MG63 (cell line): ENCODE measurements around the gene ADGRG1. TPM values are rescaled to one million over a fixed set of nuclear protein-coding genes. Genes with fewer than 3 reads are reported as not detected.

Experiments used
- DNase-seq: peaks from one replicate; pipeline ENCODE4 v3.0.0-alpha.2; 2020
- H3K27me3 ChIP-seq: fragments of 250-450 bp; sonication (Bioruptor Pico); 2 replicates; pipeline ENCODE4 v1.5.1; 2020; ENCODE audit warnings: mild to moderate bottlenecking, moderate library complexity
- H3K36me3 ChIP-seq: fragments of 250-450 bp; sonication (Bioruptor Pico); 2 replicates; pipeline ENCODE4 v1.5.1; 2020; ENCODE audit warnings: mild to moderate bottlenecking, moderate library complexity
- H3K4me3 ChIP-seq: fragments of 250-450 bp; sonication (Bioruptor Pico); 2 replicates; pipeline ENCODE4 v1.5.1; 2020; ENCODE audit warnings: mild to moderate bottlenecking, moderate library complexity
- H3K9me3 ChIP-seq: fragments of 250-450 bp; sonication (Bioruptor Pico); 2 replicates; pipeline ENCODE4 v1.5.1; 2020; ENCODE audit warnings: mild to moderate bottlenecking, moderate library complexity
- total RNA-seq: library from RNA; depleted of rRNA; stranded (reverse); fragments of >200 nt; shearing (Covaris generic); gene quantifications from 2 replicates; pipeline ENCODE4 v1.2.3, GENCODE V29; 2014; ENCODE audit warnings: low replicate concordance

The ADGRG1 gene
- total RNA-seq, 1 experiment from 2014 or later = 1.6 TPM

GRCh38 chr16:57637965-57638364, 9.5 kb downstream of the ADGRG1 start:
- Histone ChIP-seq H3K27me3 (no peaks in the 10 kb centered on the region), H3K36me3 (no peaks in the 10 kb centered on the region), H3K9me3 (no peaks in the 10 kb centered on the region), H3K4me3 (no peak overlapping the region)
- no peak for DNase-seq

- DNase-seq = no peak
- Histone ChIP-seq H3K4me3 (no peak overlapping the region), H3K36me3 (no peaks in the 10 kb centered on the region), H3K9me3 (no peaks in the 10 kb centered on the region), H3K27me3 (no peaks in the 10 kb centered on the region)
Observed at GRCh38 chr16:57638381-57638780, 10.0 kb downstream of the ADGRG1 start.

GRCh38 chr16:57639172-57639887, 10.9 kb downstream of the ADGRG1 start:
- H3K36me3 ChIP-seq = no peaks in the 10 kb centered on the region
- H3K4me3 ChIP-seq = no peak overlapping the region
- no peak for DNase-seq
- H3K27me3 ChIP-seq = no peaks in the 10 kb centered on the region
- no peaks in the 10 kb centered on the region for H3K9me3 ChIP-seq

- H3K27me3 ChIP-seq = no peaks in the 10 kb centered on the region
- H3K36me3 ChIP-seq = no peaks in the 10 kb centered on the region
- DNase-seq = no peak
- H3K4me3 ChIP-seq = no peak overlapping the region
- H3K9me3 ChIP-seq = no peaks in the 10 kb centered on the region
Observed at GRCh38 chr16:57640185-57640584, 11.8 kb downstream of the ADGRG1 start.

GRCh38 chr16:57640612-57641011, 12.2 kb downstream of the ADGRG1 start:
- Histone ChIP-seq H3K27me3 (no peaks in the 10 kb centered on the region), H3K9me3 (no peaks in the 10 kb centered on the region)

GRCh38 chr16:57642160-57643135, 14.0 kb downstream of the ADGRG1 start:
- no peaks in the 10 kb centered on the region for H3K36me3 ChIP-seq
- no peak overlapping the region for H3K4me3 ChIP-seq
- no peaks in the 10 kb centered on the region for H3K9me3 ChIP-seq
- no peaks in the 10 kb centered on the region for H3K27me3 ChIP-seq
- no peak for DNase-seq

More at GRCh38 chr16:57640612-57641011, 12.2 kb downstream of the ADGRG1 start:
- Histone ChIP-seq H3K4me3 (no peak overlapping the region), H3K36me3 (no peaks in the 10 kb centered on the region)
- no peak for DNase-seq

GRCh38 chr16:57643147-57643874, 14.9 kb downstream of the ADGRG1 start:
- Histone ChIP-seq H3K9me3 (no peaks in the 10 kb centered on the region), H3K27me3 (no peaks in the 10 kb centered on the region), H3K36me3 (no peaks in the 10 kb centered on the region), H3K4me3 (no peak overlapping the region)
- DNase-seq = peak; percentile 98

- H3K36me3 ChIP-seq = no peaks in the 10 kb centered on the region
Observed at GRCh38 chr16:57643910-57644309, 15.5 kb downstream of the ADGRG1 start.

GRCh38 chr16:57644383-57645014, 16.1 kb downstream of the ADGRG1 start:
- Histone ChIP-seq H3K27me3 (no peaks in the 10 kb centered on the region), H3K4me3 (no peak overlapping the region), H3K36me3 (no peaks in the 10 kb centered on the region), H3K9me3 (no peaks in the 10 kb centered on the region)
- DNase-seq = no peak

More at GRCh38 chr16:57643910-57644309, 15.5 kb downstream of the ADGRG1 start:
- no peak for DNase-seq
- Histone ChIP-seq H3K4me3 (no peak overlapping the region), H3K27me3 (no peaks in the 10 kb centered on the region), H3K9me3 (no peaks in the 10 kb centered on the region)

- Histone ChIP-seq H3K9me3 (no peaks in the 10 kb centered on the region), H3K4me3 (no peak overlapping the region), H3K36me3 (no peaks in the 10 kb centered on the region), H3K27me3 (no peaks in the 10 kb centered on the region)
- DNase-seq = no peak
Observed at GRCh38 chr16:57645169-57645568, 16.7 kb downstream of the ADGRG1 start.

- Histone ChIP-seq H3K27me3 (no peaks in the 10 kb centered on the region), H3K4me3 (no peak overlapping the region), H3K36me3 (no peaks in the 10 kb centered on the region), H3K9me3 (no peaks in the 10 kb centered on the region)
- peak; percentile 89 for DNase-seq
Observed at GRCh38 chr16:57645691-57646387, 17.4 kb downstream of the ADGRG1 start.

- Histone ChIP-seq H3K9me3 (no peaks in the 10 kb centered on the region), H3K4me3 (no peak overlapping the region), H3K27me3 (no peaks in the 10 kb centered on the region), H3K36me3 (no peaks in the 10 kb centered on the region)
- no peak for DNase-seq
Observed at GRCh38 chr16:57646388-57647039, 18.1 kb downstream of the ADGRG1 start.

- no peak overlapping the region for H3K4me3 ChIP-seq
- no peaks in the 10 kb centered on the region for H3K27me3 ChIP-seq
- no peaks in the 10 kb centered on the region for H3K36me3 ChIP-seq
- DNase-seq = no peak
- no peaks in the 10 kb centered on the region for H3K9me3 ChIP-seq
Observed at GRCh38 chr16:57647136-57647875, 18.9 kb downstream of the ADGRG1 start.

GRCh38 chr16:57648125-57648524, 19.7 kb downstream of the ADGRG1 start:
- H3K27me3 ChIP-seq = no peaks in the 10 kb centered on the region
- no peak for DNase-seq
- H3K9me3 ChIP-seq = no peaks in the 10 kb centered on the region
- no peak overlapping the region for H3K4me3 ChIP-seq
- no peaks in the 10 kb centered on the region for H3K36me3 ChIP-seq
